HepG2 (cell line): ENCODE results near the gene MBNL3. TPM values are rescaled to one million over a fixed set of nuclear protein-coding genes. Genes with fewer than 3 reads are reported as not detected.

ENCODE experiments used
- CBX2 ChIP-seq, 2 experiments: fragments of 200-600 bp in 1 of 2; sonication (generic); formaldehyde crosslinking in 1 of 2; IDR thresholded peaks; 2 replicates each; pipeline versions ENCODE4 v1.7.0 to v1.8.1; 2018 to 2022; ENCODE audit warnings: low read depth in 2 of 2, low read length in 1 of 2, mild to moderate bottlenecking in 1 of 2, missing genetic modification reagents in 1 of 2
- ELF1 ChIP-seq: sonication (generic); formaldehyde crosslinking; IDR thresholded peaks from 2 replicates; pipeline ENCODE4 v1.4.0; 2020; ENCODE audit warnings: missing genetic modification reagents
- FOSL1 ChIP-seq: sonication (generic); formaldehyde crosslinking; IDR thresholded peaks from 2 replicates; pipeline ENCODE4 v1.9.0; 2021; ENCODE audit warnings: missing genetic modification reagents, borderline replicate concordance
- MBNL3 ChIP-seq: fragments of 250-450 bp; sonication (Bioruptor Pico); conservative IDR thresholded peaks from 2 replicates; pipeline ENCODE4 v1.8.0; 2022; ENCODE audit warnings: mild to moderate bottlenecking, inconsistent platforms
- MTA1 ChIP-seq: sonication (generic); formaldehyde crosslinking; IDR thresholded peaks from 2 replicates; pipeline ENCODE4 v1.4.0; 2020; ENCODE audit warnings: missing genetic modification reagents, mild to moderate bottlenecking, borderline replicate concordance
- MYC ChIP-seq: sonication (generic); formaldehyde crosslinking; IDR thresholded peaks from 2 replicates; pipeline ENCODE4 v1.9.0; 2021; ENCODE audit warnings: missing genetic modification reagents, borderline replicate concordance
- NFE2L1 ChIP-seq: sonication (generic); formaldehyde crosslinking; IDR thresholded peaks from 2 replicates; pipeline ENCODE4 v1.4.0; 2020; ENCODE audit warnings: missing genetic modification reagents, mild to moderate bottlenecking, borderline replicate concordance
- PHF5A ChIP-seq: IDR thresholded peaks from one replicate; pipeline ENCODE4 v1.6.1; 2018; ENCODE audit warnings: low read depth, missing genetic modification reagents; ENCODE audit not compliant: unreplicated experiment
- RARG ChIP-seq: sonication (generic); formaldehyde crosslinking; IDR thresholded peaks from 2 replicates; pipeline ENCODE4 v1.4.0; 2020; ENCODE audit warnings: low read depth, mild to moderate bottlenecking, missing genetic modification reagents
- TCF7L2 ChIP-seq: IDR thresholded peaks from 2 replicates; pipeline ENCODE4 v1.6.1; 2011; ENCODE audit warnings: mild to moderate bottlenecking, low read depth, low read length, moderate library complexity
- U2AF1 ChIP-seq: fragments of 200-400 bp; formaldehyde crosslinking; optimal IDR thresholded peaks from 2 replicates; pipeline ENCODE3; 2017; ENCODE audit warnings: mild to moderate bottlenecking, low read depth, low read length
- ZHX1 ChIP-seq: sonication (generic); formaldehyde crosslinking; IDR thresholded peaks from 2 replicates; pipeline ENCODE4 v1.8.1; 2022; ENCODE audit warnings: low read depth, mild to moderate bottlenecking, missing genetic modification reagents
- ZNF615 ChIP-seq: sonication (generic); formaldehyde crosslinking; IDR thresholded peaks from 2 replicates; pipeline ENCODE4 v1.5.0; 2020; ENCODE audit warnings: mild to moderate bottlenecking, missing genetic modification reagents, borderline replicate concordance
- ZNF646 ChIP-seq: sonication (generic); formaldehyde crosslinking; IDR thresholded peaks from 2 replicates; pipeline ENCODE4 v1.9.0; 2021; ENCODE audit warnings: mild to moderate bottlenecking, missing genetic modification reagents
- ZNF687 ChIP-seq: sonication (generic); formaldehyde crosslinking; IDR thresholded peaks from 2 replicates; pipeline ENCODE4 v1.5.1; 2020; ENCODE audit warnings: mild to moderate bottlenecking, missing genetic modification reagents, moderate library complexity
- polyA plus RNA-seq, 8 experiments: library from polyadenylated mRNA; depleted of rRNA in 3 of 8; stranded (reverse) in 7 of 8; unstranded in 1 of 8; fragments of >200 nt; fragmentation: Illumina TruSeq in 4 of 8; extraction: Trizol in 4 of 8; gene quantifications; 2 replicates each; pipeline versions ENCODE4 v1.2.1 to v1.2.3, GENCODE V29; 2011 to 2016; ENCODE audit warnings: low read depth in 4 of 8, missing spikeins in 1 of 8, mixed read lengths in 1 of 8; ENCODE audit not compliant: insufficient read depth in 1 of 8
- total RNA-seq, 5 experiments: library from RNA; depleted of rRNA; stranded (reverse); fragments of >200 nt; fragmentation: Illumina TruSeq; extraction: Trizol; gene quantifications; 2 replicates each; pipeline ENCODE4 v1.2.3, GENCODE V29; 2016; ENCODE audit warnings: low read depth in 1 of 5

Gene MBNL3
- total and polyA plus RNA-seq, 2 of the 13 experiments (the other 11 are each of a cell fraction or from before 2014, with no cell fraction given), result 155 to 257 TPM

- TF ChIP-seq ZNF687, result no peak
- TF ChIP-seq MYC (CRISPR knock-in tag), result no peak
- no peak for TF ChIP-seq NFE2L1 (CRISPR knock-in tag)
- no peak for TF ChIP-seq MBNL3 (CRISPR knock-in tag)
- TF ChIP-seq TCF7L2, result no peak
- no peak for TF ChIP-seq FOSL1
- no peak for TF ChIP-seq ZHX1 (CRISPR knock-in tag)
- TF ChIP-seq PHF5A, result no peak
- TF ChIP-seq ZNF646 (CRISPR knock-in tag), result no peak; the same call in 1 of the 2 replicates
- TF ChIP-seq RARG (CRISPR knock-in tag), result no peak
- no peak for TF ChIP-seq U2AF1
- TF ChIP-seq ELF1 (CRISPR knock-in tag), result no peak
- no peak for TF ChIP-seq ZNF615 (CRISPR knock-in tag)
- no peak for TF ChIP-seq MTA1 (CRISPR knock-in tag)
- no peak for TF ChIP-seq CBX2 (IDR thresholded peaks at IDR 0.05; ENCODE audit: low read depth, low read length)
- TF ChIP-seq CBX2 (CRISPR knock-in tag; IDR thresholded peaks at IDR 0.05; ENCODE audit: low read depth), result no peak
Observed at GRCh38 chrX:132369617-132370326, 119.1 kb downstream of the MBNL3 start (continued).
